ENCODE measurements around the gene THADA. TPM values are rescaled to one million over a fixed set of nuclear protein-coding genes. Genes with fewer than 3 reads are reported as not detected.
"Not testable (repeated sequence)": the region's sequence is repeated elsewhere in the genome, so short reads cannot be mapped to it uniquely, and the experiment has no call there.

Gene THADA
- total RNA-seq (11.8 TPM), polyA plus RNA-seq (20.6 TPM)
- long read RNA-seq, donor 1: 0 reads
- long read RNA-seq, donor 2: 0 reads
- long read RNA-seq, donor 3, partial matches to known transcripts: 9 of 9 reads
- long read RNA-seq, donor 3, other reads (novel, unspliced or antisense): 0 of 9 reads
- long read RNA-seq, donor 4: 0 reads
- long read RNA-seq, donor 5, full-length matches to known transcripts: 2 of 2 reads
- long read RNA-seq, donor 5, partial matches to known transcripts: 0 of 2 reads
- long read RNA-seq, donor 5, other reads (novel, unspliced or antisense): 0 of 2 reads
- long read RNA-seq, donor 6, partial matches to known transcripts: 0 of 1 reads
- long read RNA-seq, donor 6, other reads (novel, unspliced or antisense): 0 of 1 reads
- long read RNA-seq, donor 7: 0 reads
- long read RNA-seq, donor 8: 0 reads
- long read RNA-seq, donor 9: 0 reads
- long read RNA-seq, donor 10, partial matches to known transcripts: 0 of 1 reads
- long read RNA-seq, donor 10, other reads (novel, unspliced or antisense): 0 of 1 reads

- no peaks in the 10 kb centered on the region for H3K27me3 ChIP-seq (ENCODE audit: control insufficient read depth in 2 of 2, insufficient read depth in 1 of 2, low read length in 1 of 2)
- peak within 1 kb of the TSS; percentile 89 to 90 for H3K27ac ChIP-seq (ENCODE audit: low read depth in 1 of 2, low read length in 1 of 2)
- peak; percentile 90 to 97 (median 92) for DNase-seq (ENCODE audit: low read depth in 6 of 9, low spot score in 9 of 9)
- H3K36me3 ChIP-seq (ENCODE audit: control insufficient read depth in 2 of 2, insufficient read depth in 2 of 2, low read length in 1 of 2): peaks cover 4% of the 10 kb centered on the region in 2 donors
- peaks cover 6 to 12% of the 10 kb centered on the region in 2 donors for H3K4me1 ChIP-seq (ENCODE audit: control insufficient read depth in 2 of 2, insufficient read depth in 2 of 2, low read length in 2 of 2)
- H3K9me3 ChIP-seq (ENCODE audit: control insufficient read depth in 2 of 2, insufficient read depth in 1 of 2, low read length in 1 of 2): no peaks in the 10 kb centered on the region
- peak within 1 kb of the TSS; percentile 82 to 87 for H3K4me3 ChIP-seq (ENCODE audit: low read length in 2 of 2)
- WGBS: under 1% methylated on average over 52 of the region's 52 CpGs
Measured at GRCh38 chr2:43595603-43596412, at the start of gene THADA. THADA (minus strand) TSS chr2:43596038; CDS start chr2:43592392, 3,646 bp downstream.

- H3K4me1 ChIP-seq (ENCODE audit: control insufficient read depth in 2 of 2, insufficient read depth in 2 of 2, low read length in 2 of 2): no peaks in the 10 kb centered on the region
- H3K4me3 ChIP-seq (ENCODE audit: low read length in 2 of 2): no peak overlapping the region
- WGBS: 96% methylated on average over 1 of the region's 1 CpG
- no peaks in the 10 kb centered on the region for H3K36me3 ChIP-seq (ENCODE audit: control insufficient read depth in 2 of 2, insufficient read depth in 2 of 2, low read length in 1 of 2)
- DNase-seq (ENCODE audit: low read depth in 6 of 9, low spot score in 9 of 9): no peak
- no peaks in the 10 kb centered on the region for H3K9me3 ChIP-seq (ENCODE audit: control insufficient read depth in 2 of 2, insufficient read depth in 1 of 2, low read length in 1 of 2)
- H3K27me3 ChIP-seq (ENCODE audit: control insufficient read depth in 2 of 2, insufficient read depth in 1 of 2, low read length in 1 of 2): peaks cover 3% of the 10 kb centered on the region in 2 donors
- H3K27ac ChIP-seq (ENCODE audit: low read depth in 1 of 2, low read length in 1 of 2): no peak overlapping the region
Measured at GRCh38 chr2:43643680-43644079, 47.8 kb upstream of the THADA start.

- Histone ChIP-seq H3K27me3 (ENCODE audit: control insufficient read depth in 2 of 2, insufficient read depth in 1 of 2, low read length in 1 of 2) (peaks cover 10 to 15% of the 10 kb centered on the region in 2 donors), H3K27ac (ENCODE audit: low read depth in 1 of 2, low read length in 1 of 2) (no peak overlapping the region), H3K9me3 (ENCODE audit: control insufficient read depth in 2 of 2, insufficient read depth in 1 of 2, low read length in 1 of 2) (no peaks in the 10 kb centered on the region), H3K4me3 (ENCODE audit: low read length in 2 of 2) (no peak overlapping the region), H3K36me3 (ENCODE audit: control insufficient read depth in 2 of 2, insufficient read depth in 2 of 2, low read length in 1 of 2) (no peaks in the 10 kb centered on the region), H3K4me1 (ENCODE audit: control insufficient read depth in 2 of 2, insufficient read depth in 2 of 2, low read length in 2 of 2) (peaks cover 0 to 4% of the 10 kb centered on the region in 2 donors)
- WGBS: 51% methylated on average over 2 of the region's 2 CpGs
- no peak for DNase-seq (ENCODE audit: low read depth in 6 of 9, low spot score in 9 of 9)
Measured at GRCh38 chr2:43642363-43642762, 46.5 kb upstream of the THADA start.

- WGBS: 2% methylated on average over 75 of the region's 75 CpGs
- Histone ChIP-seq H3K9me3 (ENCODE audit: control insufficient read depth in 2 of 2, insufficient read depth in 1 of 2, low read length in 1 of 2) (no peaks in the 10 kb centered on the region), H3K27me3 (ENCODE audit: control insufficient read depth in 2 of 2, insufficient read depth in 1 of 2, low read length in 1 of 2) (peaks cover 9 to 43% of the 10 kb centered on the region in 2 donors), H3K36me3 (ENCODE audit: control insufficient read depth in 2 of 2, insufficient read depth in 2 of 2, low read length in 1 of 2) (no peaks in the 10 kb centered on the region), H3K4me3 (ENCODE audit: low read length in 2 of 2) (peak within 1 kb of the TSS; percentile 42 to 67), H3K27ac (ENCODE audit: low read depth in 1 of 2, low read length in 1 of 2) (no peak within 1 kb of the TSS), H3K4me1 (ENCODE audit: control insufficient read depth in 2 of 2, insufficient read depth in 2 of 2, low read length in 2 of 2) (peaks cover 6 to 9% of the 10 kb centered on the region in 2 donors)
- peak; percentile 41 to 81 (median 59) for DNase-seq (ENCODE audit: low read depth in 6 of 9, low spot score in 9 of 9)
Measured at GRCh38 chr2:43637030-43637803, 41.4 kb upstream of the THADA start, which contains the start of gene PLEKHH2. PLEKHH2 (plus strand) TSS chr2:43637260; CDS start chr2:43644674, 7,414 bp downstream.

GRCh38 chr2:43636621-43637020, 40.8 kb upstream of the THADA start:
- H3K4me3 ChIP-seq (ENCODE audit: low read length in 2 of 2): peak overlapping the region; percentile 25 to 67
- peak in 6 of 9 donors; percentile 7 to 57 (median 20) for DNase-seq (ENCODE audit: low read depth in 6 of 9, low spot score in 9 of 9)
- peaks cover 9 to 43% of the 10 kb centered on the region in 2 donors for H3K27me3 ChIP-seq (ENCODE audit: control insufficient read depth in 2 of 2, insufficient read depth in 1 of 2, low read length in 1 of 2)
- H3K36me3 ChIP-seq (ENCODE audit: control insufficient read depth in 2 of 2, insufficient read depth in 2 of 2, low read length in 1 of 2): no peaks in the 10 kb centered on the region
- no peaks in the 10 kb centered on the region for H3K9me3 ChIP-seq (ENCODE audit: control insufficient read depth in 2 of 2, insufficient read depth in 1 of 2, low read length in 1 of 2)
- peaks cover 6 to 9% of the 10 kb centered on the region in 2 donors for H3K4me1 ChIP-seq (ENCODE audit: control insufficient read depth in 2 of 2, insufficient read depth in 2 of 2, low read length in 2 of 2)
- 15% methylated on average over 10 of the region's 10 CpGs for WGBS
- H3K27ac ChIP-seq (ENCODE audit: low read depth in 1 of 2, low read length in 1 of 2): no peak overlapping the region

GRCh38 chr2:43636153-43636552, 40.3 kb upstream of the THADA start:
- not testable (repeated sequence) for H3K36me3 ChIP-seq (ENCODE audit: control insufficient read depth in 2 of 2, insufficient read depth in 2 of 2, low read length in 1 of 2); DNase-seq (ENCODE audit: low read depth in 6 of 9, low spot score in 9 of 9); H3K27ac ChIP-seq (ENCODE audit: low read depth in 1 of 2, low read length in 1 of 2); H3K4me1 ChIP-seq (ENCODE audit: control insufficient read depth in 2 of 2, insufficient read depth in 2 of 2, low read length in 2 of 2); H3K4me3 ChIP-seq (ENCODE audit: low read length in 2 of 2); H3K9me3 ChIP-seq (ENCODE audit: control insufficient read depth in 2 of 2, insufficient read depth in 1 of 2, low read length in 1 of 2)
- WGBS: 97% methylated on average over 12 of the region's 12 CpGs
- peaks cover 9 to 43% of the 10 kb centered on the region in 2 donors for H3K27me3 ChIP-seq (ENCODE audit: control insufficient read depth in 2 of 2, insufficient read depth in 1 of 2, low read length in 1 of 2)

GRCh38 chr2:43634604-43635306, 38.9 kb upstream of the THADA start:
- peaks cover 9 to 45% of the 10 kb centered on the region in 2 donors for H3K27me3 ChIP-seq (ENCODE audit: control insufficient read depth in 2 of 2, insufficient read depth in 1 of 2, low read length in 1 of 2)
- peaks cover 6 to 9% of the 10 kb centered on the region in 2 donors for H3K4me1 ChIP-seq (ENCODE audit: control insufficient read depth in 2 of 2, insufficient read depth in 2 of 2, low read length in 2 of 2)
- no peaks in the 10 kb centered on the region for H3K9me3 ChIP-seq (ENCODE audit: control insufficient read depth in 2 of 2, insufficient read depth in 1 of 2, low read length in 1 of 2)
- no peak overlapping the region for H3K4me3 ChIP-seq (ENCODE audit: low read length in 2 of 2)
- no peak for DNase-seq (ENCODE audit: low read depth in 6 of 9, low spot score in 9 of 9)
- 83% methylated on average over 6 of the region's 6 CpGs for WGBS
- no peaks in the 10 kb centered on the region for H3K36me3 ChIP-seq (ENCODE audit: control insufficient read depth in 2 of 2, insufficient read depth in 2 of 2, low read length in 1 of 2)
- peak overlapping the region in 1 of 2 donors; percentile 15 for H3K27ac ChIP-seq (ENCODE audit: low read depth in 1 of 2, low read length in 1 of 2)
